UCSD-AML1 (cell line): ENCODE results near the gene DCLK2.

Source experiments
- DNase-seq: peaks from one replicate; lab custom pipeline; 2025; ENCODE audit not compliant: unreplicated experiment; lab: John Stamatoyannopoulos, UW

Gene DCLK2

GRCh38 chr4:150115851-150116250, 37.6 kb downstream of the DCLK2 start:
- DNase-seq, result no peak

- DNase-seq, result no peak
Observed at GRCh38 chr4:150116506-150116905, 38.3 kb downstream of the DCLK2 start.

GRCh38 chr4:150117094-150117493, 38.8 kb downstream of the DCLK2 start:
- DNase-seq, result no peak

- DNase-seq, result no peak
Observed at GRCh38 chr4:150117629-150118028, 39.4 kb downstream of the DCLK2 start.

- DNase-seq, result no peak
Observed at GRCh38 chr4:150119492-150119891, 41.2 kb downstream of the DCLK2 start.

GRCh38 chr4:150123087-150123486, 44.8 kb downstream of the DCLK2 start:
- no peak for DNase-seq

- no peak for DNase-seq
Observed at GRCh38 chr4:150123796-150124677, 45.8 kb downstream of the DCLK2 start.

GRCh38 chr4:150126201-150126863, 48.1 kb downstream of the DCLK2 start:
- DNase-seq, result no peak

- DNase-seq, result no peak
Observed at GRCh38 chr4:150126864-150127203, 48.6 kb downstream of the DCLK2 start.

GRCh38 chr4:150127757-150128156, 49.5 kb downstream of the DCLK2 start:
- no peak for DNase-seq

GRCh38 chr4:150130933-150131332, 52.7 kb downstream of the DCLK2 start:
- DNase-seq, result no peak

GRCh38 chr4:150131581-150132228, 53.5 kb downstream of the DCLK2 start:
- DNase-seq, result no peak

- DNase-seq, result no peak
Observed at GRCh38 chr4:150133605-150134004, 55.4 kb downstream of the DCLK2 start.

GRCh38 chr4:150135134-150135772, 57.0 kb downstream of the DCLK2 start:
- no peak for DNase-seq

- DNase-seq, result no peak
Observed at GRCh38 chr4:150136036-150136435, 57.8 kb downstream of the DCLK2 start.

GRCh38 chr4:150136481-150136880, 58.2 kb downstream of the DCLK2 start:
- DNase-seq, result no peak

- no peak for DNase-seq
Observed at GRCh38 chr4:150139297-150139865, 61.1 kb downstream of the DCLK2 start.

- no peak for DNase-seq
Observed at GRCh38 chr4:150140774-150141400, 62.6 kb downstream of the DCLK2 start.

- no peak for DNase-seq
Observed at GRCh38 chr4:150141756-150142155, 63.5 kb downstream of the DCLK2 start.

- no peak for DNase-seq
Observed at GRCh38 chr4:150142831-150143230, 64.6 kb downstream of the DCLK2 start.
